Activated T-cell treated with anti-CD3 and anti-CD28 coated beads, Interleukin-2, amount 50 U/mL, for 48 hours (primary cell): ENCODE results near the gene LSS.
"Not testable (repeated sequence)": the region's sequence is repeated elsewhere in the genome, so short reads cannot be mapped to it uniquely, and the experiment has no call there.

Experiments
- DNase-seq, 2 experiments: peaks; one replicate each; pipeline ENCODE4 v3.0.0-alpha.2; 2020

Gene LSS

DNA sequence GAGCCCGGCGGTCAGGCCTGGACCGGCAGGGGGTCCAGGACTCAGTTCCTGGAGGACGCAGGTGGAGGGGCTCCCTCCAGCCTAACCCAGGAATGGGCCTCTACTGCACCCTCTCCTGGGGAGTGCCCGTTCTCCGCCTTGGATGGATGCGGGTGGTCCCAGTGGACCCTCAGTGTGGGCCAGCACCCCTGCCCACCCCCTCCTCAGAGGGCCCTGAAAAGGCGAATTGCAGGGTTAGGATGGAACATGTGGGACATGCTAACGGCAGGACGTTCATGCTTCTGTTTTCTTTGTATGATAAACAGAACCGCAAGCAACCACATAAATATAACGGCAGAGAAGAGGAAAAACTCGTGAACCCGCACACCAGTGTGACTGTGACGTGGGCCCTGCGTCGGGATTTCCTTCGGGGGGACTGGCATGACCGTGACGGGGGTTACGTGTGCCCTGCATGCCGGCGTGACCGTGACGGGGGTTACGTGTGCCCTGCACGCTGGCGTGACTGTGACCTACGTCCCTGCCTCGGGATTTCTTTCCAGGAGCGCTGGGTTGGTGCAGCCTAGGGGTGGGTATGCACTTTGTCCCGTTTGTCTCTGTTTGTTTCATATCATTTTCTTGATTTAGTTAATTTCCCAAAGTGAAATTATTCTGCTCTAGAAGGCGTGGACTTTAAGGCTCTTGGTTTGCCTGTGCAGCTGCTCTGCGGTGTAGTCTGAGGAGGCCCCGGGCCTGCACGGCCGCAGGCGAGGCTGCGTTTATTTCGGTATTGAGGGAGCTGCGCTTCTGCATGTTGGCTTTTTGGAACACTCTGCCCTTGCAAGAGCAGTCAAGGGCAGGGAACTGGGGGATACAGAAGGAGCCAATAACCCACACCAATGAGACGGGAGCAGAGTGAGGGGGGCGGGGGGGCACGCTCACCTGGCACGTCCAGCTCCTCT is 76.3 kb downstream of the LSS start:
- DNase-seq: peak; percentile 8 to 10

DNA sequence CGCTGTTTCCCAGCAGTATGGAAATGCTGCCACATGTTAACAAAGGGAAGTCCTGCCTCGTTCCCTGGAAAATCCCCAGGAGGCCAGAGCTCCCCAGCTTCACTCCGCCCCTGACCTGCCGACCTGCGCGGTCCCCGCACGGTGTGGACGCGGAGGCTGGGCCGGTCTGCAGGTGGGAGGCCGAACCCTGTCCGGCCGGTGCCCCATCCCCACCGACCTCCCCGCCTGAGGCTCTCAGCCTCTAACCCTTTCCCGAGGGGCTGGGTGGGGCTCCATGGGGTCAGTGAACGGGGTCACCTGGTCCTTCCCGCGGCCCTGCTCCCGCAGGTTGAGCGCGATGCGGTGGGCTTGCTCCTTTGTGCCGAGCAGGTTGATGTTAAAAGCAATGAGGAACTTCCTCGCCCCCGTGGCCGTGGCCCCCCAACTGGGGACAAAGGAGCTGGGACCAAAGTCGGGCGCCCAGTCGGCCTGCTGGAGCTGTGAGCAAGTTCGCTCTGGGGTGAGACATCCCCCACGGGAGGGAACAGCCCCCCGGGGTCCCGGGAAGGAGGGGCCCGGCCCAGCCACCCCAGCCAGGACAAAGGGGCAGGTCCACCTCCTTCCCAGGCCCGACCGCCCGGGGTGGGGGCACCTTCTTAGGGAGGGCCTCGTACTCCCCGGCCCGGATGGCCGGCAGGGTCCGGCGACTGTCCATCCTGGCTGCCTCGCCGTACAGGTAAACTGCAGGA is 77.1 kb downstream of the LSS start:
- peak in 1 of 2 experiments; percentile 7 for DNase-seq

DNA sequence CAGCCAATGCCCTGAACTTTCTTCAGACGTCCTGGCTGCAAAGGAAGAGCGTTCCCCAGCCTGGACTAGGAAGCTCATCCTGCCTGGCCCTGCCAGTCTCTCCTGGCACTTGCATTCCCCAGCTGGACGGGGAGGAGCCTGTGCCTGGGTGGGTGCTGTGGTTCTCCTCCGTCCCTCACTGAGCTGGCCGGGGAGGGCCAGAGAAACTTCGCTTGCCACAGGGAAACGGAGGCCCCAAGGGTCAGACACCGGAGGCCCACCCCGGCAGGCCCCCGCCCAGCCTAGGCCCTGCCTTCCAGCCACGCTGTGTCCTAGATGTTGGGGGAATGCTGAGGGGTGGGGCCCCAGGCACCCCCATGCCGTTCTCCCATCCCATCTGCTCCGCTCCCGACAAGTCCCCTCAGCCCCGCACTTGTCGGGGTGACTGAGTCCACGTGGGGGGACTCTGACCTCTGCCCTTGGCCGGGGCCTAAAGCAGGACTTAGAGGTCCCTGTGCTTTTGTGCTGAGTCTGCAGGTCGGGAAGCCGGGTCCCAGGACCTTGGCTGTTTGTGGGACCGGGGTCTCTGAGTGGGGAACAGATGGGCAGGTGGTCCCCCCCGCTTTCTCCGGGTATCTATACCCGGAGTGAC is 78.0 kb downstream of the LSS start:
- DNase-seq: no peak

DNA sequence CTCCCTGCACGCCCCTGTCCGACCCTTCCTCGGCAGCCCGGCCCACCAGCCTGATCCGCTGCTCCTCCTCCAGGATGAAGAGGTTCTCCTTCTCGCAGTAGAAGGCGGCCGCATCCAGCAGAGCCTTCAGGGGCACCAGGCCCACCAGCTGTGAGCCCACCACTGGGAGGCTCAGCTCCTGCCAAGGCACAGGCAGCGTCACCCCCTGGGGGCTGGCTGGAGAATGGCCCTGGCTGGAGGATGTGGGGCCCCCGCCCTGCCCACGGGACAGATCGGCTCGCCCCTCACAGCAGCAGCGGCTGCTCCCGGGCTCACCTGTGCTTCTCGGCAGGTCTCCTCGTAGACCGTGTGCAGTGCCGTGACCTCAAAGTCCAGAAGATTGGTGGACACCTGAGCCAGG is 78.5 kb downstream of the LSS start:
- no peak for DNase-seq

DNA sequence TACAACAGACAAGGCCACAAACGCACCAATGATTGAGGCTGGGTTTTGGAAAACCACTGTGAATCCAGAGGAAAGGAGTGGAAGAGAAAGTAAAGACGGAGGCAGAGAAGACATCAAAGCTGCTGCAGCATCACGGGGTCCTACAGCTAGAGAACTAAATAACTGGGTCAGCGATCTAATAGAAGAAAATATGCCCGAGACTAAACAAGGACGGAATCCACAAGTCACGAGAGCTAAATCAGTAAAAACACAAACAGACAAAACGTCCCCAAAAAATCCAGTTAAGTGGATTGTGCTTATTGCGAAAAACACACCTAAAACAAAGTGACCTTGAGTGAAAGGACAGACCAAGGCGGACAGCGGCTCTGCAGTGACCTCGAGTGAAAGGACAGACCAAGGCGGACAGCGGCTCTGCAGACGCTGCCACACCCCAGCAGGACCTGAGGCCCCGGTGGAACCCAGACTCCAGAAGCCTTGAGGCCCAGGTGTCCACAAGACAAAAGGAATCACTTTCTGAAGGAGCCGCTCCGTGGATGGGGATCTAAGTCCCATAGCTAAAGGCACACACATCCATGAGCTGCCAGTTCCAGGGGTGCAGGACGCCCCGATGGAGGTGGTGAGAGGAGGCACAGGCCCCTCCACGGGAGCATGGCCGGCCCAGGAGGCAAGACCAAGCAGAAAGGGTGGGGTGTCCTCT is 79.2 kb downstream of the LSS start:
- DNase-seq: no peak

DNA sequence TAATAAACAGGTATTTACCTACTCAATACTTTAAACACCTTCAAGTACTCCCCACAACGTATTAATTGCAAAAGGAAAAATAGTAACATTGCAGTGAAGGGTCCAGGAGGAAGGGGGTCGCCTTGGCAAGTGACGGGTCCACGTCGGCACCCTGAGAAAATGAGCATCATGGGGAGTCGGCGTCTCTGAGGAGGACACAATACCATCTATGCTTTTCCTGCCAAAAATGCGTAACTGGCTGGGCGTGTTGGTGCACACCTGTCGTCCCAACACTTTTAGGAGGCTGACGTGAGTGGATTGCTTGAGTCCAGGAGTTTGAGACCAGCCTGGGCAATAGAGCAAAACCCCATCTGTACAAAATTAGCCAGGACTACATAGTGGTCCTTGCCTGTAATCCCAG is 80.5 kb downstream of the LSS start:
- no peak for DNase-seq

DNA sequence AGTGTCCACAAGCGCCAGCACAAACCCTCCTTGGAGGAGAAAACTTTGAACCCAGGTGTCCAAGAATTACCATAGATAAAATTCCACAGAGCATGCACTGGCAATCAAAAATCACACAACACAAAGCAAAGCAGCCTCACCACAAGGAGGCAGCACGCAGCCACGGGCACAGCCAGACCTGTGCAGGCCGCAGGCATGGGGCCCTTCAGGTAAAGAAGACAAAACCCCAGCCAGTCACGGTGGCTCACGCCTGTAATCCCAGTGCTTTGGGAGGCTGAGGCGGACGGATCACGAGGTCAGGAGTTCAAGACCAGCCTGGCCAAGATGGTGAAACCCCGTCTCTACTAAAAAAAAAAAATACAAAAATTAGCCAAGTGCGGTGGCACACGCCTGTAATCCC is 81.1 kb downstream of the LSS start:
- DNase-seq: peak; percentile 68 to 72

DNA sequence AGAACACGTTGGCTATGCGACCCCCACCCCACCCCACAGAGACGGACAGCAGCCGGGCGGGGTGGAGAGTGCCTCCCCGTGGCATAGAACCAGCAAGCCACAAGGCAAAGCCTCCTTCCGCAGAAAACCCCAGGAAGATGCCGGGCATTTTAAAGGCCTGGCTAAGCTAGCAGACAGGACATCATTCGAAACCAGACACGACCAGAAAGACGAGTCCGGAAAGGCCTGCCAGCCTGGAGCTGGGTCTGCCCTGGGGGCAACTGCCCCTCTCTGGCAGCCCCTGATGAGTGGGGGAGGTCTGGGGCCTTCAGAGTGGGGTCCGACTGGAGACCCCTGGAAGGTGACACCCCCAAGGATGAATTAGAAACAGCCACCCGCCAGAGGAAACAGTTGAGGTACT is 81.7 kb downstream of the LSS start:
- DNase-seq: no peak

DNA sequence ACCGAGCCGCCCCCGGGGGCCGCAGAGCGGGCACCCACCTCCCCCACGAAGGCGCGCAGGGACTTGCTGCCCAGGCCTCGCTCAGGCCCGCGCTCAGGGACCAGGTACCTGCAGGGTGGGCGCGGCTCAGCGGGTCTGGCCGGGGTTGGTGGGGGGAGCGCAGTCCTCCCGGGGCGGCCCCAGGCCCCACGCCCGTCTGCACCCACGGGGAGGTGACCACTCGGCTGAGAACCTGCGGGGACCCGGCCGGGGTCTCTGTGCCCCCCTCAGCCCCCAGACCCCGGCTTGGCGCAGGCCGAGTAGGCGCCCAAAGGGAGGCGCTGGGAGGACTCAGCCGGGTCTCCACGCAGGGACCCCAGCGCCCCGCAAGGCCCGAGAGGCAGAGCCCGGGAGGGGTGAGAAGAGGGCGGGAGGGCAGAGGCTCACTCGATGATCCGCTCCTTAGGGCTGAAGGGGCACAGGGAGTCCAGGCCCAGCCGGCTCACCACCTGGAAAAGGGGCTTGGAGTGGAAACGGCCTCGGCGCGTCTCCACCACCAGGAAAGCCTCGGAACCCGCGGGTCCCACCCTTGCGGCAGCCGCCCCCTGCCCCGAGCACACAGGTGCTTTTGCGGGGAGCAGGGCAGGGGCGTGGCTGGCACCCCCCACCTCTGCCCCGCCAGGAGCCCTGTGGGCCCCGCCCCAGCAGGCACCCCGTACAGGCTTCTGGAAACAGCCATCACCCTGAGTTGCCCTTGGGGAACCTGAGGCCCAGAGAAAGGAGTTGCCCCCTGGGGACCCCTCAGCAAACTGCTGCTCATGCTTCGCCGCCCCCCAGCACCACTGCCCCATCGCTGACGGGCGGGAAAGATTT is 82.5 kb downstream of the LSS start:
- DNase-seq: no peak

DNA sequence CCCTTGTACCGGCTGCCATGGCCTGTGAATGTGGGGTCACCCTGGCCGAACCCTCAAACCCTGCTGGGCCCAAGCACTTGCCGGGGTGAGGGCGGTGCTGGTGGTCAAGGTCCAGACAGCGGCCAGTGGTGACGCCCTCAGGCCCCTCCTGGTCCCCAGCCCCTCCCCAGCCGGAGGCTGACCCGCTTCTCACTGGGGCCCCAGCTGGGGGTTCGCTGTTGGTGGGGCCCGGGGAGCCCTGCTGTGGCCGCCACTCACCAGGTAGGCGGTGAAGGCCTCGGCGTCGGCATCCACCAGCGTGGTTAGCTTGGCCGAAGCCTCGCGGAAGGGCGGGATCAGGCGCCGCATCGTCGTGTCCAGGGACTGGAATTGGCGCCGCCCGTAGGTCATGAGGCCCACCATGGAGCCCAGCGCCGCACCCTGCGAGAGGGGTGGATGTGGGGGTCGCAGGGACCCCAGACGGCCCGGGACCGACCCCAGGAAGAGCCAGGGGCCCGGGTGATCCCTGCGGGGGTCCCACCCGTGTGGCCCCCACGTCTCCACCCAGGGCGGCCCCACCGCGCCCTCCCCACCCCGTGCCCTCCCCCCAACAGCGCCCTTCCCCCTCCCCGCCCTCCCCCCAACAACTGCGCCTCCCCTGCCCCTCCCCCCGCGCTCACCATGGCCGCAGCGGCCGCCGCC is 83.3 kb downstream of the LSS start:
- no peak for DNase-seq

DNA sequence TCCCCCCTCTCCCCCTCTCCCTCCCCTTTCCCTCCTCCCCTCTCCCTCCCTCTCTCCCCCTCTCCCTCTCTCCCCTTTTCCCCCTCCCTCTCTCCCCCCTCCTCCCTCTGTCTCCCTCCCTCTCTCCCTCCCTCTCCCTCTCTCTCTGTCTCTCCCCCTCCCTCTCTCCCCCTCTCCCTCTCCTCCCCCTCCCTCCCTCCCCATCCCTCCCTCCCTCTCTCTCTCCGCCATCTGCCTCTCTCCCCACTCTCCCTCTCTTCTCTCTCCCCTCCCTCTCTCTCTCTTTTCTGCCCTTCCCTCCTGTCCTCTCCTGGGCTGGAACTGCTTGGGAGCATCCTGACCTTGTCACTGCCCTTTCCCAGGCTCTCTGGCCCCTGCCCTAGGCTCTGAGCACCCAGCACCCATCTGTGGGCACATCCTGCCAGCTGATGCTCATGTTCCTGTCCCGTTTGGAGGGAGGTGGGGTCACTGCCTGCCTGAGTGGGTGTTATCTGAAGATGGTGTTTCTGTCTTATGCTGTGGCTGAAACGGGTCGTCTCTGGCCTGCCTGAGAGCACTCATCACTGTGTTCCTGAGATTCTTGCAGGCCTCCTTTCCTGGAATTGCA is 84.0 kb downstream of the LSS start:
- peak; percentile 36 for DNase-seq

DNA sequence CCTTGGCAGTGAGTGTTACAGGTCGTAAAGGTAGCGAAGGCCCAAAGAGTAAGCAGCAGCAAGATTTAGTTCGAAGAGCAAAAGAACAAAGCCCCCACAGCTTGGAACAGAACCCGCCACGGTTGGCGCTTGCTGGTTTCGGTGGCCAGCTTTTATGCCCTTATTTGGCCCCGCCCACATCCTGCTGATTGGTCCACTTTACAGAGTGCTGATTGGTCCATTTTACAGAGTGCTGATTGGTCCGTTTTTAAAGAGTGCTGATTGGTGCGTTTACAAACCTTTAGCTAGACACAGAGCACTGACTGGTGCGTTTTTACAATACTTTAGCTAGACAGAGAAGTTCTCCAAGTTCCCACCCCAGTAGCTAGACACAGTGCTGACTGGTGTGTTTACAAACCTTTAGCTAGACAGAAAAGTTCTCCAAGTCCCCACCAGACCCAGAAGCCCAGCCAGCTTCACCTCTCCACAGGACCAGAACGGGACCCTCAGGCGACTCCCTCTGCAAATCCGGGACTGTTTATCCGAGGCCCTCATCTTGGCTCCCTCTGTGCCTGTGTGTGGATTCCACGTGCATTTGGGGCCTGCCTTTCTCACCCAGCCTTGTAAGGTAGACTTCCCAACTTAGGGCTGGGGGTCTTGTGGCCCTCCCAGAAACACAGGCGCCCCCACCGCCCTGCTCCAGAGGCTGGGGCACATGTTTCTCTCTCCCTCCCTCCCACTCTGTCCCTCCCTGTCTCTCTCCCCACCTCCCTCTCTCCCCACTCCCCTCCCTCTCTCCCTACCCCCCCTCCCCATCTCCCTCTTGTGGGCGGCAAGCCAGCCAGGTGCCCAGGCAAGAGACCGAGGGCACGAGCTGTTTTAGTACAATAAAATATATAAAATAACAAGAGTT is 85.7 kb downstream of the LSS start:
- peak; percentile 29 to 34 for DNase-seq

DNA sequence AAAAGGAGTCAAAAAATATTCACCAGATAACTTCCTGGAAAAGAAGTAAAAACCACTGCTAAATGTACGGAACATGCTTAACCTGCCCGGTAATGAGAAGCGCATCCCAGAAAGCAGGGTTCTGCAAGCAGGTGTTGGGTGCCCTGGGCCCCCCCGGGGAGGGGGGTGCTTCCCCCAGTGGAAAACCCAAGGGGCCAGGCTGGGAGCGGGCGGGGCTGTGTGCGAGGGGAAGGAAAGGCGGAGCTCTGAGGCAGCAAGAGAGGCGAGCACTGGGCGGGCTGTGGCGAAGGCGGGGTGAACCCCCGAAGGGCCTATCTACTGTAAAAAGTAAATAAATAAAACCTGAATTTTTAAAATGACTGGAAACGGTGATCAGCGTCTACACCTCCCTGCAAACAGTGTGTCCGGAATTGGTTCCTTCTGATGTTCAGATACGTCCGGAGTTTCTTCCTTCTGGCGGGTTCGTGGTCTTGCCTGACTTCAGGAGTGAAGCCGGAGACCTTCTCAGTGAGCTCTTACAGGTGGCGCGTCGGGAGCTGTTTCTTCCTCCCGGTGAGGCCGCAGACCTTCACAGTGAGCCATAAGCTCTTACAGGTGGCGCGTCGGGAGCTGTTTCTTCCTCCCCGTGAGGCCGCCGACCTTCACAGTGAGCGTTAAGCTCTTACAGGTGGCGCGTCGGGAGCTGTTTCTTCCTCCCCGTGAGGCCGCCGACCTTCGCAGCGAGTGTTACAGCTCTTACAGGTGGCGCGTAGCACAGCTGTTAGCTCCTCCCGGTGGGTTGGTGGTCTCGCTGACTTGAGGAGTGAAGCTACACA is 86.6 kb downstream of the LSS start:
- no peak for DNase-seq

DNA sequence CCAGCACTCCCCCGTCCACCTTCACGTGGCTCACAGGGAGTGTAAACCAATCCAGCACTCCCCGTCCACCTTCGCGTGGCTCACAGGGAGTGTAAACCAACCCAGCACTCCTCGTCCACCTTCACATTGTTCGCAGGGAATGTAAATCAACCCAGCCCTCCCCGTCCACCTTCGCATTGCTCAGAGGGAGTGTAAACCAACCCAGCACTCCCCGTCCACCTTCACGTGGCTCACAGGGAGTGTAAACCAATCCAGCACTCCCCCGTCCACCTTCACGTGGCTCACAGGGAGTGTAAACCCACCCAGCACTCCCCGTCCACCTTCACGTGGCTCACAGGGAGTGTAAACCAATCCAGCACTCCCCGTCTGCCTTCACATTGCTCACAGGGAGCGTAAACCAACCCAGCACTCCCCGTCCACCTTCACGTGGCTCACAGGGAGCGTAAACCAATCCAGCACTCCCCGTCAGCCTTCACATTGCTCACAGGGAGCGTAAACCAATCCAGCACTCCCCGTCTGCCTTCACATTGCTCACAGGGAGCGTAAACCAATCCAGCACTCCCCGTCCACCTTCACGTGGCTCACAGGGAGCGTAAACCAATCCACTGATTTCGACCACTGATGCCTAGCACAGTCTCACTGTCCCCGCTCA is 88.1 kb downstream of the LSS start:
- not testable (repeated sequence) for DNase-seq

DNA sequence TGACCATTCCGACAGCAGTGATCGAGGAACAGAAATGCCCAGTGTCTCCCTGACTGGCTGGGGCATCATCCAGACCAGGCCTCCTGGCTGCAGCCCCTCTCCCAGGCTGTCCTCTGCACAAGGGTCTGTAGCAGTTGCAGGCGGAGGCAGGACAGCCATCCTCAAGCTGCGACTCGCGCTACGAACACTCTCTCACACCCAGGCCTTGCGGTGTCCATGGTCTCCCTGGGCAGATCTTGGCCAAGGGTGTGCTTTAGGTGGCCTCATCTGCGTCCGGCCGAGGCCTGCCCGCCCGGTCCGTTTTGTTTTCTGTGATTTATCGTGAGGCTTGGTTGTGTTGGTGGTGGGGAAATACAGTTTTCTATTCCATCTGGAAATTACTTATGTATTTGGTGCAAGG is 88.9 kb downstream of the LSS start:
- no peak for DNase-seq

DNA sequence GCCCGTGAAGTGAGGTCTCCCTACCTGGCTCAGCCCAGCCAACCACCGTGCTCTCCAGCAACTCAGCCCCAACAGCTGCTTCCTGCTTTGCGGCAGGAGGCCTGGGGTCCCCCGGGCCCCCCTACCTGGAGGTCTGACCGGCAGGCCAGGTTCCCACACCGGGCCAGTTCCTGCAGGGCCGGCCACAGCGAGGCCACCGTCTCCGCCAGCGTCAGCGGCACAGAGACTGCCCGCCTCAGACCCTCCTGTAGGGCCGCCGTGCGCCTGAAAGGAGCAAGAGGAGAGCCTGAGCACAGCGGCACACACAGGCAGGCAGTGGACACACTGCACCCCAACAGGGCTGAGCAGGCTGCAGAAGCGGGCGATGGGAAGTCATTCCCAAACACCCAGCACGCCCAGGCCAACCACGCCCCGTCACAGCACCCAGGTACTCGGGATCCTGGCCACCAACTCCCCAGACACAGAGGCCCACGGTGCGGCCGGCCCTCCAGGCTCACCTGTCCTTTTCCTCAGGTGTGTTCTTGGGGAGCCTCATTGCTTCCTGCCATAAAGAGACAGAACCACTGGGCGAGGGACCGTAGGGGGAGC is 90.1 kb downstream of the LSS start:
- no peak for DNase-seq
